Right hindlimb (tissue), 1 donor: ENCODE results near the gene PHF2.

Experiments
- DNase-seq: peaks from one replicate; pipeline ENCODE4 v3.0.0-alpha.2; 2018

PHF2 gene

DNA sequence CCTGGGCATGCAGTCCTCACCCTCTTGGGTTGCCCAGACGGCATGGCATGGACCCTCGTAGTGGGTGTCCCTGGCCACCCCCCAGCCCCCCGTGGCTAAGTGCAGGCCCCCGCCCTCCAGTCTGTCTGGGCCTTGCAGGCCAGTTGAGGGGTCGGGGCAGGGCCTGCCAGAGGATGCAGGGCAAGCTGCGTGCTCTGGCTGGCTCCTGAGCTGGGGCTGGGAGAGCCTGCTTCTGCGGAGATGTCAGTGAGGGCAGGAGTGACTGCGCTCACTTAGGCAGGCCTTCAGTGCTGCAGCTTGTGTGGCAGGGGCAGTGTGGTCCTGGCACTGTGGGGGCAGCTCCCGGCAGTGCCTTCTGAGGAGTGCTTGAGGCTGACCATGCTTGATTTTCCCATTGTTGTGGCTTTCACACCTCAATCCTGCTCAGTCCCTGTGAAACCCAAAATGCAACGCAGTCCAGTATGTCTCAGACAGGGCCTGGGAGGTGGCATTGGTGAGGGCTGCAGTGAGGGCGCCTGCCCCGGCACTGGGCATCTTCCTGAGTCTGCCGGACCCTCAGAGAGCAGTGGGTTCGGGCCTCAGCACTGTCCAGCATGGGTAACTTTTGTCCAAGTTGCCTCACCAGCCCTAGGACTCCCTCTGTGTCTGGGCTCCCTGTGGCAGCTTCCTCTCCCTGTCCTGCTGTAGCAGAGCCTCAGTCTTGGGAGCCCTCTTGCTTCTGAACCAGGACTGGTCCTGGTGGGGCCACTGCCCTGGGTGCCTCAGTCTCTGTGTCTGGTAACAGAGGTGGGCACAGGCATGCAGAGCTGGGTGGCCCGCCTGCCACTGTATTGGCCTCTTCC is 93.0 kb downstream of the PHF2 start:
- peak; percentile 9 for DNase-seq

DNA sequence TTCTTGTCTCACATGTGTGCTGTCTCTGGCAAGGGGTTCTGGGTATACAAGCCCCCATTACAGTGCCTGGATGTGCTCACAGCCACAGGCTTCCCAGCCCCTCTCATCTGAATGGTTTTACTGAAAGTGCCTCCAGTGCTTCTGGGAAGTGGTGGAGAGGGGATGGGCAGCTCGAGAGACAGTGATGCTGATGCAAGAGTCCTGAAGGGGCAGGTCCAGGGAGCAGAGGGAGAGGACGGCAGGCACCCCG is 93.5 kb downstream of the PHF2 start:
- peak; percentile 26 for DNase-seq

- peak; percentile 68 for DNase-seq
Measured at GRCh38 chr9:93670208-93671019, 94.0 kb downstream of the PHF2 start.

- no peak for DNase-seq
Measured at GRCh38 chr9:93671020-93671338, 94.6 kb downstream of the PHF2 start.

DNA sequence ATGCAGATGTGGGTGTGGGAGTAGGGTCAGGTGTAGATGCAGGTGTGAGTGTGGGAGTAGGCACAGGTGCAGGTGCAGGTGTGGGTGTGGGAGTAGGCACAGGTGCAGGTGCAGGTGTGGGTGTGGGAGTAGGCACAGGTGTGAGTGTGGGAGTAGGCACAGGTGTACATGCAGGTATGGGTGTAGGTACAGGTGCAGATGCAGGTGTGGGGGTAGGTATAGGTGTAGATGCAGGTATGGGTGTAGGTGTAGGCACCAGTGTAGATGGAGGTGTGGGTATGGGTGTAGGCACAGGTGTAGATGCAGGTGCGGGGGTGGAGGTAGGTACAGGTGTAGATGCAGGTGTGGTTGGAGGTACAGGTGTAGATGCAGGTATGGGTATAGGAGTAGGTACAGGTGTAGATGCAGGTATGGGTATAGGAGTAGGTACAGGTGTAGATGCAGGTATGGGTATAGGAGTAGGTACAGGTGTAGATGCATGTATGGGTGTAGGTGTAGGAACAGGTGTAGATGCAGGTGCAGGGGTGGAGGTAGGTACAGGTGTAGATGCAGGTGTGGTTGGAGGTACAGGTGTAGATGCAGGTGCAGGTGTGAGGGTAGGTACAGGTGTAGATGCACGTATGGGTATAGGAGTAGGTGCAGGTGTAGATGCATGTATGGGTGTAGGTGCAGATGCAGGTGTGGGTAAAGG is 96.1 kb downstream of the PHF2 start:
- DNase-seq, result peak; percentile 23

DNA sequence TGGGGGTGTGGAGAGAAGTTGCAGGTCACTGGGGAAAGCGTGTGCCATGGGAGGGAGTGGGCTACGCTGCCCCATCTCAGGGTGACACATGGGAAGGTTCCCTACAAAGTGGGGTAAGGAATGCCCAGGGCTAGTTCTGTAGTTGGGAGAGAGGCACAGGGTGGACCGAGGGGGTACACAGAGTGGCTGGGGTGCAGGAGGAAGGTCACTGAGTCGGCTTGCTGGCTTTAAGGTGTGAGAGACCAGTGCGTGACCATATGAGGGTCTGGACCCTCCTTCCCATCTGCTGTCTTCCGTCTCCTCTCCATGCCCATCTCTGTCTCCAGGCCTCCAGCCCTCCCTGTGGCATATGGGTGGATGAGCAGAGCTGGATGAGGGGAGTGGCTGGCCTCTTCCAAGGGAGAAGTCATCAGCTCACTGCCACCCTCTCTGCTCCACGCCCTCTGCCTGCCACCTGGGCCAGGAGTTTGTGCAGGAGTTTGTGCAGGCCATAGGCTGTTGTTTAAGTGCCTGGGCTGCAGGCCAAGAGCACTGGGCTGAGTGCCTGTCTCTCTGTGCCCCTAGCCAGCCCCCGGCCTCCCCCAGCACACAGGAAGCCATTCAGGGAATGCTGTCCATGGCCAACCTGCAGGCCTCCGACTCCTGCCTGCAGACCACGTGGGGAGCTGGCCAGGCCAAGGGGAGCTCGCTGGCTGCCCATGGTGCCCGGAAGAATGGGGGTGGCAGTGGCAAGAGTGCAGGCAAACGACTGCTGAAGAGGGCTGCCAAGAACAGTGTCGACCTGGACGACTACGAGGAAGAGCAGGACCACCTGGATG is 96.8 kb downstream of the PHF2 start:
- peak; percentile 30 for DNase-seq

DNA sequence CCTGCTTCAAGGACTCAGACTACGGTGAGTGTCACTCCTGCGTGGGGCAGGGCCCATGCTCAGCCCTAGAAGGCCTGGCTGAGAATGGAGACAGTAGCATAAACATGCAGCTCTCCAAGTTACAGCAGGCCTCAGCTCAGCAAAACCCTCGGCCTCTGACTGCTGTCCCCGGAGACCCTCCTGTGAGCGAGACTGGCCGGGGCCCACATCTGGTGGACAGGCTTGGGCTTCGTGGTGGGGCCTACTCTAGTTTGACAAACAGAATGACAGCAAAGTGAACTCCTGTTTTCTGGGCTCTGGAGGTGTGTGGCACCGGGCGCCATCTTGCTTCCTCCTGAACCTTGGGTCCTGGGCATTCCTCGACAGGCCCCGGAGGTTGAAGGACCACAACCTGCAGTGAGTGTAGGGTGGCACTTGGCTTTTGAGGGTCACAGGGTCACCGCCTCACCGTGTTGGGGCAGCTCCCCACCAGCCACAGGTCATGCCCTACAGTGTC is 97.5 kb downstream of the PHF2 start:
- peak; percentile 47 for DNase-seq

- peak; percentile 16 for DNase-seq
Measured at GRCh38 chr9:93674580-93675335, 98.4 kb downstream of the PHF2 start.

DNA sequence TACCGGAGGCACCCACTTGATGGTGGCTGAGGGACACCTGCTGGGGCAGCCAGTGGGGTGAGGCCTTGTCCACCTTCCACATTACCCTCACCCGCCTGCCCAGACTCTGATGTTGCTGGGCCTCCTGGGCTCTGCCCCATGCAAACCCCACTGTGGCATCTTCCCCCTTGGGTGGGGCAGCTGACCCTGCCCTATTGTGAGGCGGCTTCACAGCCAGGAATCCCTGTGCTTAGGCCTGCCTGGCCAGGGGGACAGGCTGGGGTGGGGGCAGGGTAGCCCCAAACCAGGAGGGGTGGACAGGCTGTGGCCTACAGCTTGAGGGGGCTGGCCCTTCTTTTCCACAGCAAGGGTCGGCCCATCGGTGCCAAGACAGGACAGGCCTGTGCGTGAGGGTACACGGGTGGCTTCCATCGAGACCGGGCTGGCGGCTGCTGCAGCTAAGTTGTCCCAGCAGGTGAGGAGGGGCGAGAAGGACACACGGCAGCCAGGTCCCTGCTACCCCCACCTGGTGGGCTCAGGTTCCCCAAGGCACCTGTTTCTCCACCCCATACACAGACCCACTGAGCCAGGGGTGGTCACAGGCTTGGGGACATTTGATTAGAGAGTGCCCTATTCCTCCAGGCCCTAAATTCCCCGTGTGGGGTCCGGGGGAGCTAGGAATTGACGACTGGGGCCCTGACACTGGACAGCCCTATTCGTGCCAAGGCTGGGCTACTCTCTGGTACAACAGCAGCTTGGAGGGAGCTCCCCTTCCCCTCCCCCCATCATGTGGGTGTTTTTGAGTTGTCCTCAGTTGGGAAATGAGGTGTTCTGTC is 99.2 kb downstream of the PHF2 start:
- DNase-seq, result peak; percentile 14

DNA sequence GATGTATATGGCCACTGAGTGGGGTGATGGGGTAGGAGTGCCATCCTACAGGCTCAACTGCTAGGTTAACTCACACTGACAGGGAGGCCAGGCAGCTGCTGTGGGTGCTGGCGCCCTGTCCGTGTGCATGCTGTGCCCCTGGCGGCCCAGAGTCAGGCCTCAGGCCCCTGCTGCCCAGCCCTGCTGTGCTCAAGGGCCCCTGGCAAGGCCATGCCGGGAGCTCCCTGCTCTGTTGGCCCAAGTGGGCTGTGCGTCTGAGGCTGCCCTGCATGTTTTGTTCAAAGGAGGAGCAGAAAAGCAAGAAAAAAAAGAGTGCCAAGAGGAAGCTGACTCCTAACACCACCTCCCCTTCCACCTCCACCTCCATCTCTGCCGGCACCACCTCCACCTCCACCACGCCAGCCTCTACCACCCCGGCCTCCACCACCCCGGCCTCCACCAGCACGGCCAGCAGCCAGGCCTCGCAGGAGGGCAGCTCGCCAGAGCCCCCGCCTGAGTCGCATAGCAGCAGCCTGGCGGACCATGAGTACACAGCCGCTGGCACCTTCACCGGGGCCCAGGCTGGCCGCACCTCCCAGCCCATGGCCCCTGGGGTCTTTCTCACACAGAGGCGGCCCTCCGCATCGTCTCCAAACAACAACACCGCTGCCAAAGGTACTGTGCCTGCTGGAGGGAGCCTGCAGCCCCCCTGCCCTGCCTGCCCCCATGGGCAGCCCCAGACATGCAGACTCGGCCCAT is 100.1 kb downstream of the PHF2 start:
- peak; percentile 14 for DNase-seq

- peak; percentile 18 for DNase-seq
Measured at GRCh38 chr9:93677048-93677571, 100.7 kb downstream of the PHF2 start.

GRCh38 chr9:93677641-93678136 is 101.3 kb downstream of the PHF2 start:
- peak; percentile 8 for DNase-seq

DNA sequence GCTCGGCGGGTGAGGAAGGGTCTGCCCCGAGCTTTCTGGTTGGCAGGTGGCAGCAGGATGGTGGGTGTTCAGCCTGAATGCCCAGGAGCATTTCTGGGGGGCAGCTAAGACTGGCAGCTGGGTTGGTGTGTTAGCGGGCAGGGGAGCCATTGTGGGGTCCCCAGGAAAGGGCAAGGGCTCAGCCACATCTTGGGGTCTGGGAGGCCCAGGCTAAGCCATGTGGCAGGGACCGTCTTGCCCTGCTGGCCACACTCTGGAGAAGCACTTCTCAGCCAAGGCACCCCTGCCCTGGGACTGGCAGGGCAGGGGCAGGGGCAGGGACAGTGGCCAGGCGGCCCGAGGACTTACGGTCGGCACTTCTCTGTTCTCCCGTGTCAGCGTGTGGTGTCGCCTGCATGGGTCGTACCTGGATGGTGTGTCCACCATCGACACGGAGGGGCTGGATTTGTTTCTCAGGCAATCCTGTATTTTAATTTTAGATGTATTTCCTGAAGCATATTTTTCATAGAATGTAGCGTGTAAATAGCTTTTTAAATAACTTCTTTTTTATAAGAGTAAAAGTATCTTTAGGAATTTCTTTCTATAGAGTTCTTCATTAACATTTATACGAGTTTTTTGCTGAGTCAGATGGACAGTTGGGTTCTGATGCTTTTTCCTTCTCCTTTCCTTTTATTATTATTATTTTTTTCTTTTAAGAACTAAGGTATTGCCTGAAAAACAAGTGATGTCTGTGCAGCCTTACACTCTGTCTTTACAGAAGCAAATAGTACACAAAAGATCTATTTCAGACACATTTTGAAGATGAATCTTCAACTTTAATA is 102.0 kb downstream of the PHF2 start:
- peak; percentile 9 for DNase-seq

GRCh38 chr9:93679536-93680442 is 103.4 kb downstream of the PHF2 start:
- DNase-seq, result peak; percentile 12

- DNase-seq, result peak; percentile 12
Measured at GRCh38 chr9:93680443-93681268, 104.3 kb downstream of the PHF2 start.

- peak; percentile 12 for DNase-seq
Measured at GRCh38 chr9:93681269-93682154, 105.1 kb downstream of the PHF2 start.
